Hepatocyte (in vitro differentiated cells): Measurements from ENCODE around the gene ASCL3.
"Not testable (repeated sequence)": the region's sequence is repeated elsewhere in the genome, so short reads cannot be mapped to it uniquely, and the experiment has no call there.

Experiments used
- CTCF ChIP-seq: fragments of 200-600 bp; sonication (generic); IDR thresholded peaks from 2 replicates; pipeline ENCODE4 v1.5.1; 2016; ENCODE audit warnings: antibody characterized with exemption, mild to moderate bottlenecking; ENCODE audit not compliant: poor library complexity
- EZH2 ChIP-seq: fragments of 200-600 bp; sonication (generic); IDR thresholded peaks from 2 replicates; pipeline ENCODE4 v1.6.1; 2016; ENCODE audit warnings: antibody characterized with exemption, mild to moderate bottlenecking, borderline replicate concordance

GRCh38 chr11:8986772-8987171 lies 44.0 kb upstream of the ASCL3 start:
- not testable (repeated sequence) for TF ChIP-seq EZH2, CTCF
